Neural cell (in vitro differentiated cells): ENCODE results near the gene IFI16. TPM values are rescaled to one million over a fixed set of nuclear protein-coding genes. Genes with fewer than 3 reads are reported as not detected.

Experiments
- H2AFZ ChIP-seq: fragments of 200-600, 300-800 bp; sonication (generic), shearing (Covaris generic); 2 replicates; pipeline ENCODE4 v1.6.0; 2014; ENCODE audit warnings: low read depth, mild to moderate bottlenecking, antibody characterized with exemption, low read length, moderate library complexity
- H3F3A ChIP-seq: fragments of 200-600 bp; shearing (Covaris generic); 2 replicates; pipeline ENCODE4 v1.6.1; 2016; ENCODE audit warnings: mild to moderate bottlenecking, moderate library complexity, mixed read lengths, antibody characterized with exemption, low read length; ENCODE audit not compliant: insufficient read depth, poor library complexity, severe bottlenecking
- H3K27ac ChIP-seq: fragments of 200-600, 300-800 bp; sonication (generic), shearing (Covaris generic); 2 replicates; pipeline ENCODE4 v1.5.1; 2014; ENCODE audit warnings: mild to moderate bottlenecking, low read length, moderate library complexity
- H3K27me3 ChIP-seq: fragments of 300-800, 200-600 bp; sonication (generic), shearing (Covaris generic); 2 replicates; pipeline ENCODE4 v1.6.0; 2014; ENCODE audit warnings: mild to moderate bottlenecking, low read depth, low read length, moderate library complexity; ENCODE audit not compliant: insufficient read depth
- H3K36me3 ChIP-seq: fragments of 300-800, 200-600 bp; sonication (generic), shearing (Covaris generic); 2 replicates; pipeline ENCODE4 v1.5.1; 2014; ENCODE audit warnings: mild to moderate bottlenecking, antibody characterized with exemption, low read length, moderate library complexity; ENCODE audit not compliant: insufficient read depth
- H3K4me2 ChIP-seq: fragments of 300-800, 200-600 bp; sonication (generic), shearing (Covaris generic); 2 replicates; pipeline ENCODE4 v1.6.0; 2014; ENCODE audit warnings: mild to moderate bottlenecking, low read length
- H3K4me3 ChIP-seq: fragments of 300-800, 200-600 bp; sonication (generic), shearing (Covaris generic); 2 replicates; pipeline ENCODE4 v1.5.1; 2014; ENCODE audit warnings: mild to moderate bottlenecking, low read length, moderate library complexity
- H3K79me2 ChIP-seq: fragments of 200-600 bp; shearing (Covaris generic); replicated peaks from 2 replicates; pipeline ENCODE4 v1.6.0; 2014; ENCODE audit warnings: mild to moderate bottlenecking, low read length, moderate library complexity; ENCODE audit not compliant: insufficient read depth
- H3K9ac ChIP-seq: fragments of 300-800, 200-600 bp; sonication (generic), shearing (Covaris generic); 2 replicates; pipeline ENCODE4 v1.6.1; 2016; ENCODE audit warnings: mild to moderate bottlenecking, low read length, mixed read lengths
- H3K9me2 ChIP-seq: fragments of 200-600 bp; shearing (Covaris generic); 2 replicates; pipeline ENCODE4 v1.6.1; 2016; ENCODE audit warnings: mild to moderate bottlenecking, low read length, mixed read lengths; ENCODE audit not compliant: insufficient read depth
- H3K9me3 ChIP-seq: fragments of 200-600, 300-800 bp; sonication (generic), shearing (Covaris generic); 2 replicates; pipeline ENCODE4 v1.6.1; 2016; ENCODE audit warnings: mild to moderate bottlenecking, mixed run types, low read length, moderate library complexity, mixed read lengths
- H4K20me1 ChIP-seq: fragments of 200-600 bp; shearing (Covaris generic); 2 replicates; pipeline ENCODE4 v1.6.1; 2016; ENCODE audit warnings: mild to moderate bottlenecking, mixed run types; ENCODE audit not compliant: insufficient read depth
- CTCF ChIP-seq: fragments of 450-650 bp; IDR thresholded peaks from 2 replicates; pipeline ENCODE4 v1.5.1; 2014; ENCODE audit warnings: antibody characterized with exemption, mild to moderate bottlenecking, moderate library complexity; ENCODE audit not compliant: poor library complexity, severe bottlenecking
- EP300 ChIP-seq: fragments of 450-650 bp; conservative IDR thresholded peaks from 2 replicates; pipeline ENCODE4 v1.6.1; 2014; ENCODE audit warnings: antibody characterized with exemption, mild to moderate bottlenecking, moderate library complexity; ENCODE audit not compliant: poor library complexity, severe bottlenecking
- EZH2 ChIP-seq: fragments of 200-600, 300-800 bp; shearing (Covaris generic), sonication (generic); IDR thresholded peaks from 2 replicates; pipeline ENCODE4 v1.6.1; 2014; ENCODE audit warnings: antibody characterized with exemption, low read length, borderline replicate concordance, mild to moderate bottlenecking; ENCODE audit not compliant: insufficient read depth, poor library complexity, severe bottlenecking
- MXI1 ChIP-seq: fragments of 450-650 bp; conservative IDR thresholded peaks from 2 replicates; pipeline ENCODE4 v1.6.1; 2014; ENCODE audit warnings: antibody characterized with exemption, mild to moderate bottlenecking; ENCODE audit not compliant: poor library complexity, severe bottlenecking
- POLR2AphosphoS5 ChIP-seq: IDR thresholded peaks from 2 replicates; pipeline ENCODE4 v1.6.1; 2012
- RAD21 ChIP-seq: fragments of 450-650 bp; conservative IDR thresholded peaks from 2 replicates; pipeline ENCODE4 v1.6.1; 2014; ENCODE audit warnings: antibody characterized with exemption, mild to moderate bottlenecking, moderate library complexity
- REST ChIP-seq: IDR thresholded peaks from 2 replicates; pipeline ENCODE4 v1.6.1; 2012; ENCODE audit warnings: borderline replicate concordance
- SMC3 ChIP-seq: fragments of 450-650 bp; conservative IDR thresholded peaks from 2 replicates; pipeline ENCODE4 v1.6.1; 2014; ENCODE audit warnings: antibody characterized with exemption, mild to moderate bottlenecking, moderate library complexity; ENCODE audit not compliant: poor library complexity
- TAF1 ChIP-seq: IDR thresholded peaks from 2 replicates; pipeline ENCODE4 v1.6.1; 2012; ENCODE audit warnings: low read depth
- polyA plus RNA-seq: library from polyadenylated mRNA; depleted of rRNA; stranded (reverse); fragments of >200 nt; gene quantifications from 2 replicates; pipeline ENCODE4 v1.2.3, GENCODE V29; 2014

IFI16 gene
- polyA plus RNA-seq, 1 donor from 2014 or later, result not detected

GRCh38 chr1:158999316-159000069 lies 10.2 kb upstream of the IFI16 start:
- Histone ChIP-seq H3K4me3 (peak overlapping the region; percentile 35), H3F3A (no peaks in the 10 kb centered on the region), H3K36me3 (no peaks in the 10 kb centered on the region), H3K9ac (no peak overlapping the region), H3K9me2 (no peaks in the 10 kb centered on the region), H3K9me3 (no peaks in the 10 kb centered on the region), H2AFZ (no peak overlapping the region), H3K4me2 (no peak overlapping the region), H3K27ac (no peak overlapping the region), H3K79me2 (no peaks in the 10 kb centered on the region), H4K20me1 (no peaks in the 10 kb centered on the region), H3K27me3 (no peaks in the 10 kb centered on the region)
- no peak for TF ChIP-seq RAD21
- no peak for TF ChIP-seq EP300
- TF ChIP-seq TAF1, result no peak
- no peak for TF ChIP-seq REST
- TF ChIP-seq CTCF, result no peak
- TF ChIP-seq POLR2AphosphoS5, result no peak
- TF ChIP-seq MXI1, result no peak
- no peak for TF ChIP-seq SMC3
- TF ChIP-seq EZH2, result no peak

GRCh38 chr1:159000070-159000409 lies 9.7 kb upstream of the IFI16 start:
- no peaks in the 10 kb centered on the region for H3K9me2 ChIP-seq
- TF ChIP-seq SMC3 (no peak), EP300 (no peak), MXI1 (no peak), EZH2 (no peak), REST (no peak), POLR2AphosphoS5 (no peak), RAD21 (no peak), TAF1 (no peak), CTCF (no peak)
- H3K27ac ChIP-seq, result no peak overlapping the region
- H3K79me2 ChIP-seq, result no peaks in the 10 kb centered on the region
- H3K36me3 ChIP-seq, result no peaks in the 10 kb centered on the region
- H3F3A ChIP-seq, result no peaks in the 10 kb centered on the region
- no peaks in the 10 kb centered on the region for H4K20me1 ChIP-seq
- peak overlapping the region; percentile 35 for H3K4me3 ChIP-seq
- H3K27me3 ChIP-seq, result no peaks in the 10 kb centered on the region
- H3K9ac ChIP-seq, result no peak overlapping the region
- H3K9me3 ChIP-seq, result no peaks in the 10 kb centered on the region
- no peak overlapping the region for H2AFZ ChIP-seq
- no peak overlapping the region for H3K4me2 ChIP-seq
